GM23338 (cell line): ENCODE data around the gene ETV6. TPM values are rescaled to one million over a fixed set of nuclear protein-coding genes. Genes with fewer than 3 reads are reported as not detected.

Experiments used
- ATAC-seq: fragments of 200-7000 bp; cut with Tn5 transposase; 3 replicates; pipeline ENCODE4 v1.9.1; 2020
- DNase-seq: peaks from one replicate; pipeline ENCODE4 v3.0.0-alpha.2; 2015; ENCODE audit warnings: low spot score
- H2AFZ ChIP-seq: fragments of 200-600 bp; sonication (generic); 2 replicates; pipeline ENCODE4 v1.8.0; 2016; ENCODE audit warnings: antibody characterized with exemption, mild to moderate bottlenecking, moderate library complexity
- H3F3A ChIP-seq: fragments of 200-600 bp; sonication (generic); replicated peaks from 2 replicates; pipeline ENCODE4 v1.8.0; 2017; ENCODE audit warnings: antibody characterized with exemption, mixed run types, low read depth
- H3K27ac ChIP-seq: fragments of 200-600 bp; sonication (generic); 2 replicates; pipeline ENCODE4 v1.6.1; 2016; ENCODE audit warnings: low read depth
- H3K27me3 ChIP-seq: fragments of 200-600 bp; sonication (generic); 2 replicates; pipeline ENCODE4 v1.8.0; 2016; ENCODE audit warnings: mild to moderate bottlenecking, mixed run types, moderate library complexity; ENCODE audit not compliant: insufficient read depth
- H3K36me3 ChIP-seq: fragments of 200-600 bp; sonication (generic); 2 replicates; pipeline ENCODE4 v1.8.0; 2016; ENCODE audit warnings: mild to moderate bottlenecking; ENCODE audit not compliant: insufficient read depth
- H3K4me1 ChIP-seq: fragments of 200-600 bp; sonication (generic); 2 replicates; pipeline ENCODE4 v1.8.0; 2016; ENCODE audit warnings: mild to moderate bottlenecking, moderate library complexity; ENCODE audit not compliant: insufficient read depth
- H3K4me2 ChIP-seq: fragments of 200-600 bp; sonication (generic); 2 replicates; pipeline ENCODE4 v1.7.1; 2017; ENCODE audit warnings: mixed run types
- H3K4me3 ChIP-seq: fragments of 200-600 bp; sonication (generic); 2 replicates; pipeline ENCODE4 v1.6.1; 2016; ENCODE audit warnings: mixed run types
- H3K79me2 ChIP-seq: fragments of 200-600 bp; sonication (generic); replicated peaks from 2 replicates; pipeline ENCODE4 v1.8.0; 2017; ENCODE audit warnings: mild to moderate bottlenecking; ENCODE audit not compliant: insufficient read depth
- H3K9me2 ChIP-seq: fragments of 200-600 bp; sonication (generic); 2 replicates; pipeline ENCODE4 v1.8.0; 2017; ENCODE audit not compliant: insufficient read depth
- H4K20me1 ChIP-seq: fragments of 200-600 bp; sonication (generic); replicated peaks from 2 replicates; pipeline ENCODE4 v1.8.0; 2017; ENCODE audit warnings: mild to moderate bottlenecking; ENCODE audit not compliant: insufficient read depth
- H3K27ac Mint-ChIP-seq: 2 replicates; pipeline ENCODE4 v1.8.0; 2020; ENCODE audit warnings: inconsistent platforms, mild to moderate bottlenecking, moderate library complexity, mixed read lengths
- H3K27me3 Mint-ChIP-seq: 3 replicates; pipeline ENCODE4 v1.8.0; 2022; ENCODE audit warnings: low read depth, mild to moderate bottlenecking, moderate library complexity, mixed read lengths, inconsistent platforms; ENCODE audit not compliant: insufficient read depth, poor library complexity
- H3K36me3 Mint-ChIP-seq: 3 replicates; pipeline ENCODE4 v1.8.0; 2021; ENCODE audit warnings: low read depth, mild to moderate bottlenecking, inconsistent platforms, moderate library complexity, mixed read lengths
- H3K4me1 Mint-ChIP-seq: 3 replicates; pipeline ENCODE4 v1.8.0; 2020; ENCODE audit warnings: mild to moderate bottlenecking, inconsistent platforms, mixed read lengths
- H3K4me3 Mint-ChIP-seq: 3 replicates; pipeline ENCODE4 v1.8.0; 2021; ENCODE audit warnings: moderate library complexity, mild to moderate bottlenecking, inconsistent platforms, mixed read lengths
- H3K9me3 Mint-ChIP-seq: 3 replicates; pipeline ENCODE4 v1.8.0; 2020; ENCODE audit warnings: moderate library complexity, mild to moderate bottlenecking, inconsistent platforms, mixed read lengths
- CREB1 ChIP-seq: fragments of 250-450 bp; sonication (Bioruptor Pico); IDR thresholded peaks from 2 replicates; pipeline ENCODE4 v1.5.0; 2020; ENCODE audit warnings: low read depth, mild to moderate bottlenecking, moderate library complexity
- EZH2phosphoT487 ChIP-seq: fragments of 200-600 bp; sonication (generic); IDR thresholded peaks from one replicate; pipeline ENCODE4 v1.8.1; 2018; ENCODE audit warnings: antibody characterized with exemption; ENCODE audit not compliant: unreplicated experiment
- polyA plus RNA-seq: library from polyadenylated mRNA; unstranded; fragments of >200 nt; fragmentation: Nextera tagmentation; extraction: Ambion mirVana; gene quantifications from 2 replicates; pipeline ENCODE4 v1.2.1, GENCODE V29; 2016
- total RNA-seq: library from RNA; depleted of rRNA; stranded (reverse); fragments of >200 nt; shearing (Covaris generic); gene quantifications from 2 replicates; pipeline ENCODE4 v1.2.3, GENCODE V29; 2014
- TF ChIP-seq, protein P1 (sequence below), 2 experiments: fragments of 200-600 bp in 1 of 2; sonication (generic) in 1 of 2; conservative IDR thresholded peaks; 2 replicates each; pipeline versions ENCODE4 v1.5.1 to v1.6.1; 2016 to 2017; ENCODE audit warnings: antibody characterized with exemption in 2 of 2, low read depth in 2 of 2, mild to moderate bottlenecking in 2 of 2, moderate library complexity in 1 of 2
- TF ChIP-seq, protein P2 (sequence below): IDR thresholded peaks from one replicate; pipeline ENCODE4 v1.6.1; 2018; ENCODE audit warnings: antibody characterized with exemption; ENCODE audit not compliant: unreplicated experiment
- TF ChIP-seq, protein P3 (sequence below): IDR thresholded peaks from 2 replicates; pipeline ENCODE4 v1.6.1; 2016; ENCODE audit warnings: antibody characterized with exemption

Gene ETV6
- total and polyA plus RNA-seq, 2 experiments from 2014 or later, result 7.5 to 15.1 TPM

DNA sequence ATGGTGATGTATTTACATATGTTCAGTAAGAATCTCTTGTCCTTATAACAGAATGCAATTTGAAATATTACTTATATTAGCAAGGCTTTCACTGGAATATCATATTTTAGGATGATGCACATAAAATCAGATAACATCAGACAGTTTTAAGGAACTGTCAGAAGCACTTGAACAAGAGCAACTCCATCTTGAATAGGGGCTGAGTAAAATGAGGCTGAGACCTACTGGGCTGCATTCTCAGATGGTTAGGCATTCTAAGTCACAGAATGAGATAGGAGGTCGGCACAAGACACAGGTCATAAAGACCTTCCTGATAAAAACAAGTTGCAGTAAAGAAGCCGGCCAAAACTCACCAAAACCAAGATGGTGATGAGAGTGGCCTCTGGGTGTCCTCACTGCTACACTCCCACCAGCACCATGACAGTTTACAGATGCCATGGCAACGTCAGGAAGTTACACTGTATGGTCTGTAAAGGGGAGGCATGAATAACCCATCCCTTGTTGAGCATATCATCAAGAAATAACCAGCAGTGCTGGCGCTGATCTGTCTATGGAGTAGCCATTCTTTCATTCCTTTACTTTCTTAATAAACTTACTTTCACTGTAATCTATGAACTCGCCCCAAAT, 27.6 kb upstream of the ETV6 start:
- Histone ChIP-seq H3K36me3 (peaks cover 5% of the 10 kb centered on the region; the same call in 1 of the 2 replicates), H3K27ac (peak overlapping the region; percentile 78), H4K20me1 (no peaks in the 10 kb centered on the region), H3K27me3 (no peaks in the 10 kb centered on the region), H3K4me1 (peaks cover 37% of the 10 kb centered on the region), H3K4me2 (no peak overlapping the region), H3K4me3 (no peak overlapping the region), H3K9me2 (0 out of 2 replicates have a peak, but pooled peaks cover 6% of the 10 kb centered on the region), H3K79me2 (peaks cover 30% of the 10 kb centered on the region), H2AFZ (no peak overlapping the region), H3F3A (no peaks in the 10 kb centered on the region)
- Mint-ChIP-seq H3K36me3 (peaks cover 22% of the 10 kb centered on the region; the same call in 2 of the 3 replicates), H3K27me3 (peaks cover 4% of the 10 kb centered on the region), H3K4me1 (peaks cover 43% of the 10 kb centered on the region), H3K27ac (peak overlapping the region; percentile 10), H3K4me3 (no peak overlapping the region), H3K9me3 (peaks cover 12% of the 10 kb centered on the region; the same call in 1 of the 3 replicates)
- DNase-seq (peak; percentile 25), ATAC-seq (peak; percentile 27; the same call in 2 of the 3 replicates)
- TF ChIP-seq EZH2phosphoT487, result no peak
- TF ChIP-seq, protein P1, sequence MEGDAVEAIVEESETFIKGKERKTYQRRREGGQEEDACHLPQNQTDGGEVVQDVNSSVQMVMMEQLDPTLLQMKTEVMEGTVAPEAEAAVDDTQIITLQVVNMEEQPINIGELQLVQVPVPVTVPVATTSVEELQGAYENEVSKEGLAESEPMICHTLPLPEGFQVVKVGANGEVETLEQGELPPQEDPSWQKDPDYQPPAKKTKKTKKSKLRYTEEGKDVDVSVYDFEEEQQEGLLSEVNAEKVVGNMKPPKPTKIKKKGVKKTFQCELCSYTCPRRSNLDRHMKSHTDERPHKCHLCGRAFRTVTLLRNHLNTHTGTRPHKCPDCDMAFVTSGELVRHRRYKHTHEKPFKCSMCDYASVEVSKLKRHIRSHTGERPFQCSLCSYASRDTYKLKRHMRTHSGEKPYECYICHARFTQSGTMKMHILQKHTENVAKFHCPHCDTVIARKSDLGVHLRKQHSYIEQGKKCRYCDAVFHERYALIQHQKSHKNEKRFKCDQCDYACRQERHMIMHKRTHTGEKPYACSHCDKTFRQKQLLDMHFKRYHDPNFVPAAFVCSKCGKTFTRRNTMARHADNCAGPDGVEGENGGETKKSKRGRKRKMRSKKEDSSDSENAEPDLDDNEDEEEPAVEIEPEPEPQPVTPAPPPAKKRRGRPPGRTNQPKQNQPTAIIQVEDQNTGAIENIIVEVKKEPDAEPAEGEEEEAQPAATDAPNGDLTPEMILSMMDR (conservative IDR thresholded peaks at IDR 0.05; ENCODE audit: low read depth in 2 of 2), result peak in 1 of 2 experiments; percentile 63; a peak in 2 of 4 replicates

DNA sequence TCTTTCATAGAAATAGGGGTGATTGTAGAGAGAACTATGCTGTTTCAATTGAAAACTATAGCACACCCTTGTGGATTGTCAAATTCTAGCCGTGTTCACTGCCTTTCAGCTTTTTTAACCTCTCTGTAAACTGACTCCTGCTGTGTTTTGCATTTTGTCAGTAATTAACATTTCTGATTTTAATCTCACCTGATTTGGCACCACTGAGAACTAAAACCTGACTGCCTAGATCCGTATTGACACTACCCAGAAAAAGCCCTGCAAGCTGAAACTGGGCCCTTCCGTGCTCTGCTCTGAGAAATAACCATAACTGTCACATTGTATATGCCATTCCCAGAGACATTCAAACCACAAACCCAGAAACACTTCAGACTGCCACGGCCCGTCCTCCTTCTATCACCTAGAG, 26.6 kb upstream of the ETV6 start:
- peak overlapping the region; percentile 78 for H3K27ac ChIP-seq
- DNase-seq (peak; percentile 40), ATAC-seq (peak; percentile 55)
- H3K36me3 ChIP-seq, result peaks cover 5% of the 10 kb centered on the region; the same call in 1 of the 2 replicates
- peak overlapping the region; percentile 12; the same call in 1 of the 2 replicates for H3K4me2 ChIP-seq
- peaks cover 12% of the 10 kb centered on the region; the same call in 1 of the 3 replicates for H3K9me3 Mint-ChIP-seq
- H3K4me3 Mint-ChIP-seq, result no peak overlapping the region
- H3K27me3 ChIP-seq, result no peaks in the 10 kb centered on the region
- H3K27ac Mint-ChIP-seq, result peak overlapping the region; percentile 3
- peaks cover 20% of the 10 kb centered on the region for H3K79me2 ChIP-seq
- no peaks in the 10 kb centered on the region for H3F3A ChIP-seq
- H3K4me1 ChIP-seq, result peaks cover 30% of the 10 kb centered on the region
- 0 out of 2 replicates have a peak, but pooled peaks cover 6% of the 10 kb centered on the region for H3K9me2 ChIP-seq
- no peaks in the 10 kb centered on the region for H4K20me1 ChIP-seq
- H3K4me1 Mint-ChIP-seq, result peaks cover 37% of the 10 kb centered on the region
- TF ChIP-seq, protein P2, sequence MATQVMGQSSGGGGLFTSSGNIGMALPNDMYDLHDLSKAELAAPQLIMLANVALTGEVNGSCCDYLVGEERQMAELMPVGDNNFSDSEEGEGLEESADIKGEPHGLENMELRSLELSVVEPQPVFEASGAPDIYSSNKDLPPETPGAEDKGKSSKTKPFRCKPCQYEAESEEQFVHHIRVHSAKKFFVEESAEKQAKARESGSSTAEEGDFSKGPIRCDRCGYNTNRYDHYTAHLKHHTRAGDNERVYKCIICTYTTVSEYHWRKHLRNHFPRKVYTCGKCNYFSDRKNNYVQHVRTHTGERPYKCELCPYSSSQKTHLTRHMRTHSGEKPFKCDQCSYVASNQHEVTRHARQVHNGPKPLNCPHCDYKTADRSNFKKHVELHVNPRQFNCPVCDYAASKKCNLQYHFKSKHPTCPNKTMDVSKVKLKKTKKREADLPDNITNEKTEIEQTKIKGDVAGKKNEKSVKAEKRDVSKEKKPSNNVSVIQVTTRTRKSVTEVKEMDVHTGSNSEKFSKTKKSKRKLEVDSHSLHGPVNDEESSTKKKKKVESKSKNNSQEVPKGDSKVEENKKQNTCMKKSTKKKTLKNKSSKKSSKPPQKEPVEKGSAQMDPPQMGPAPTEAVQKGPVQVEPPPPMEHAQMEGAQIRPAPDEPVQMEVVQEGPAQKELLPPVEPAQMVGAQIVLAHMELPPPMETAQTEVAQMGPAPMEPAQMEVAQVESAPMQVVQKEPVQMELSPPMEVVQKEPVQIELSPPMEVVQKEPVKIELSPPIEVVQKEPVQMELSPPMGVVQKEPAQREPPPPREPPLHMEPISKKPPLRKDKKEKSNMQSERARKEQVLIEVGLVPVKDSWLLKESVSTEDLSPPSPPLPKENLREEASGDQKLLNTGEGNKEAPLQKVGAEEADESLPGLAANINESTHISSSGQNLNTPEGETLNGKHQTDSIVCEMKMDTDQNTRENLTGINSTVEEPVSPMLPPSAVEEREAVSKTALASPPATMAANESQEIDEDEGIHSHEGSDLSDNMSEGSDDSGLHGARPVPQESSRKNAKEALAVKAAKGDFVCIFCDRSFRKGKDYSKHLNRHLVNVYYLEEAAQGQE, result no peak
- TF ChIP-seq, protein P3, sequence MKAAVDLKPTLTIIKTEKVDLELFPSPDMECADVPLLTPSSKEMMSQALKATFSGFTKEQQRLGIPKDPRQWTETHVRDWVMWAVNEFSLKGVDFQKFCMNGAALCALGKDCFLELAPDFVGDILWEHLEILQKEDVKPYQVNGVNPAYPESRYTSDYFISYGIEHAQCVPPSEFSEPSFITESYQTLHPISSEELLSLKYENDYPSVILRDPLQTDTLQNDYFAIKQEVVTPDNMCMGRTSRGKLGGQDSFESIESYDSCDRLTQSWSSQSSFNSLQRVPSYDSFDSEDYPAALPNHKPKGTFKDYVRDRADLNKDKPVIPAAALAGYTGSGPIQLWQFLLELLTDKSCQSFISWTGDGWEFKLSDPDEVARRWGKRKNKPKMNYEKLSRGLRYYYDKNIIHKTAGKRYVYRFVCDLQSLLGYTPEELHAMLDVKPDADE, result no peak
- no peak for TF ChIP-seq CREB1 (CRISPR knock-in tag)
- TF ChIP-seq, protein P1 (conservative IDR thresholded peaks at IDR 0.05; ENCODE audit: low read depth in 2 of 2), result peak; percentile 37 to 50; a peak in 3 of 4 replicates
- peaks cover 4% of the 10 kb centered on the region for H3K27me3 Mint-ChIP-seq
- H2AFZ ChIP-seq, result no peak overlapping the region
- no peak overlapping the region for H3K4me3 ChIP-seq
- peaks cover 22% of the 10 kb centered on the region; the same call in 2 of the 3 replicates for H3K36me3 Mint-ChIP-seq
